IPS-NIHi7 (cell line): ENCODE results near the gene LIM2.

Source experiments
- DNase-seq: peaks from one replicate; pipeline ENCODE4 v3.0.0; 2012; ENCODE audit warnings: mixed read lengths; ENCODE audit errors: extremely low spot score

LIM2 gene

DNA sequence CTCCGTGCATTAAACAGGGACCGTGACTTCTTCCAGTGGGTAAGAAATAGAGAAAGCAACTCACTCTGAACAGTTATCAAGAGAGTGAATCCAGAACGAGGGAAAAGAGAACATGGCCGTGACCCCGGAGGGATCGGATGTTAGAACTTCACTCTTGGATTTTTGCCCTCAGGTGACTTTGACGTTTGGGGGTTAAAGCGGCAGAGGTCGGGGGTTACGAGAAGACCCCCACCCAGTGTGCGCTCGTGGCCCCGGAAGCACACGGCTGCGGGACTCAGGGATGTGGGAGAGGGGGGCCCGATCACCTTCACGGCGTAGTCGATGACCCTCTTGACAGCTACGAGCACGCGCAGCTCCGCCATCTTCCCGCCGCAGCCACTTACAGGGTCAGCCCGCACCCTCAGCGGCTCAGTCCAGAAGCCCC is 21.8 kb downstream of the LIM2 start, which contains the start of gene ETFB:
Gene ETFB (minus strand): TSS at position 424 of the 424 bp plus-strand sequence. CDS start 62 bp downstream, at position 362.
- DNase-seq: no peak

DNA sequence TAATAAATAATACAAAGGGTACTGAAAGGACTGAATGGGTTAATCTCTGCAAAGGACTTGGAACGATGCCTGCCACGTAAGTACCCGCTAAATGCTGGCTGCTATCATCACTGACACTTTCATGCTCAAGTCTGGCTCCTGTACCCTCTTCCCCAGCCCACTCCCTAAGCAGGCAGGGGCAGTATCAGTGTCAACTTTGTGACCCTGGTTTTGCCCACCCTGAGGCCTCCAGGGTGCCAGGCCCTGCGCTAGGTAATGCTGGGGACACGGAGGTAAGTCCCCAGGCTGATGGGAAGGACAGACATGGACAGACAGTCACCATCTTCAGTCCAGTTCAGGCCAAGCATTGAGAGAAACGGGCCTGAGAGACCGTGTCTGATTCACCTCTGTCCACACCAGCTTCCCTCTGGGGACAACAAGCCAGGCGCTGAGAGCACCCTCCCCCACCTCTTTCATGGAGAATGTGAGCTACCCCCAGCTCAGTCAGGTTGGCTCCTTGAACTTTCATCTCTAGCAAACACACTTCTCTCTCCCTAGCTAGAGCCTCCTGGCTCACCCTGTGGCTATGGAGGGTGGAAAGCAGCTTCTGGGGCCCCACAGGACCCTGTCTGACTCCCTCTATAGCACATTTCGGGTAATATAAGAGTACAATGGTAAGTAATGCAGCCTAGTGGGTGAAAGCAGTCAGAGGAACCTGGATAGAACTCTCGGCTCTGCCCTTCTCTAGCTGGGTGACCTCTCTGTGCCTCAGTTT is 22.4 kb downstream of the LIM2 start:
- no peak for DNase-seq

DNA sequence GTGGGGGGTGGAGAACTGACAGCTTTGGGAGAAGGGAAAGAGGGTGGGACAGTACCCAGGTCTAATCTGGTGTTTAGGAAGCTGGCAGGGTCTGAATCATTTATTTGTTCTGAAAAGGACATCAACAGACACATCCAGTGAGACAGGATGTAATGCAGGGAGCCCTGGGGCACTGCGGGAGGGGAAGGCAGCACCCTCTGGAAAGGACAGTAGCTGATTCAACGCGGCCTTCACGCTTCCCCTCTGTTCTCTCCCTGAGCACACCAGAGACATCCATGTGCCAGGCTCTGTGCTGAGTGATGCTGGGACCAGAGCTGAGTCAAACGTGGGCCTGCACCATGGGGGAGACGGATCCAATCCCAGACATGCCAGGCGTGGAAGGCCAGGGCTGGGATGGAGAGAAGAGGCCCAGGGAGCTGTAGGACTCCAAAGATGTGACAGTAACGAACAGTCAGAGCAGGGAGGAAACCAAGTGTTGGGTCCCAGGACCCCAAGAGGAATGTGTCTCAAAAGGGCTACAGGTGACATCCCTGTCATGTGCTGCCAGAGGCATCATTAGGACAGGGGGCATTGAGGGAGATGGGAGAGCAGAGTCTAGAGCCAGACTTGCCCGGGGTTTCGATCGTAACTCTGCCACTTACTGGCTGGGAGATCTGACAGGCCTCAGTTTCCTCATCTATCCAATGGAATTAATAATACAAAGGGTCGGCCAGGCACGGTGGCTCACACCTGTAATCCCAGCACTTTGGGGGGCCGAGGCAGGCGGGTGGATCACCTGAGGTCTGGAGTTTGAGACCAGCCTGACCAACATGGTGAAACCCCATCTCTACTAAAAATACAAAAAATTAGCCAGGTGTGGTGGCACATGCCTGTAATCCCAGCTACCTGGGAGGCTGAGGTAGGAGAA is 23.3 kb downstream of the LIM2 start:
- no peak for DNase-seq

DNA sequence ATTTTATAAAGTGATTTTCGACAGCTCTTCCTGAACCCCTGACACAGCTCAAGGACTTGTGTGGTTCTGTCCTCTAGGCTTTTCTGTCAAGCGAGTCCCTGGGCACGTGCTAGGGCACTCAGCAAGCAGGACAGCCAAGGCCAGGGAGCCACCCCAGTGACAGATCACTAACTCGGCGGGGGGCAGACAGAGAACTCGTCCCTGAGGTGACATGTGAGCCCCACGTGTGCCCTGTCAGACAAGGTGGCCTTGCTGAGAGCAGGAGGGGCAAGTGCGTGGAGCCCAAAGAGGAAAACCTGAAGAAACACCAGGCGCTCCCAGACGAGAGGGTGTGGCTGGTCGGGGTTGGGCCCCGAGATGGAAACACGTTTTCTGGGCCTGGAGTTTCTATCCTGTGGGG is 26.5 kb downstream of the LIM2 start:
- no peak for DNase-seq

DNA sequence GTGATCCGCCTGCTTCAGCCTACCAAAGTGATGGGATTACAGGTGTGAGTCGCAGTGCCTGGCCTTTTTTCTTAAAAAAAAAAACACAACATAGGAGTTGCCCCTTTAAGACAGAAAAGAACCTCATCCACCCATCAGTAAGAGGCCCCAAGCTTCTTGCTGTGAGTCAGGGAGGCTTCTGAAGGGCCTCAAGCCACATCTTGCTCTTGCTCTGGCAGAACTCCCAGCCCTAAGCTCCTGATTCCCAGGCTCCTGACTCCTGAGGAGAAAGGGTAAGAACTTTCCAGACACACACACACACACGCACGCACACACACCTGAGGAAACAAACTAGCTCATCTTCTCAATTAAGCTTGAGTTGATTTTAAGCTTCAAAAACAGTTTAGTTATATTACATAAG is 28.5 kb downstream of the LIM2 start:
- DNase-seq: no peak

DNA sequence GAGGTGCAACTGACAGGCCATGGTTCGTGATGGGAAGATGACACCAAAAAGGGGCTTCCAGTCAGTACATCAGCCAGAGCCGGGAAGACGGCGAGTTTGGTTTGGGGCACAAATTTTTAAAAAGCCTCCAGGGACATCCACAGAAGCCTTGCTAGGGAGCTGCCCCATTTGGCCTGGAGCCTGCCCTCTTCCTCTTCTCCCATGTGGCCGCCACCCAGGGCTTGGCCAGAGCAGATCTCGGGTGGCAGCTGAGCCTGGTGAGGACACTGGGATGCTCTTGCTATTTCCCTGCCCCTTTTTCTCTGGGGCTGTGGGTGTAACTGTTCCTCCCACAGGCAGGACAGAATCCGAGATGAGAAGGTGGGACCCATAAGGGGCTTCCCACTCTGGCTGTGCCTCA is 29.8 kb downstream of the LIM2 start:
- DNase-seq: no peak

DNA sequence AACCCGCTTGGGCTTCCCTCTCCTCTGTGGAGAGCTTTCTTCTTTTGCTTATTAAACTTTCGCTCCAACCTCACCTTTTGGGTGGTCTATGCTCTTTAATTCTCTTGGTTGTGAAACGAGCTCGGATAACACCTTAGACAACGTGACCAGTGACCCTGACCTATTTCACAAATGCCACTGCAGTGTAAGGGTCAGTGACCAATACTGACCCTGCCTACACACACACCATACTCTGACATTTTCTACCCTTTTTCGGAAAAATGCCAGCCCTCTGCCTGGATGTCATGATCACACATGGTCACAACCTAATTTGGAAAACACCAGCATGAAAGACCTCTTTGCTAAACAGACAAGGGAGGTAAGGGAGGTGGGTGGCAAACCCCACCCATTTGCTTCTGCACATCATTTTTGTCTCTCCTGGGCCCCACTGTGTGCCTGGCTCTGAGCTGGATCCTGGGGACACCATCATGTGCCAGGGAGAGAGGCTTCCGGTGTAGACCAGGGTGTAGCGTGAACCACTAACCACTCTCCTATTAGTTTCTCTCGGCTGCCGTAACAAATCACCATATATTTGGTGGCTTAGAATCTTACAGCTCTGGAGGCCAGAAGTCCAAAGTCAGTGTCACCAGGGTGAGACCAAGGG is 31.5 kb downstream of the LIM2 start:
- DNase-seq: no peak

DNA sequence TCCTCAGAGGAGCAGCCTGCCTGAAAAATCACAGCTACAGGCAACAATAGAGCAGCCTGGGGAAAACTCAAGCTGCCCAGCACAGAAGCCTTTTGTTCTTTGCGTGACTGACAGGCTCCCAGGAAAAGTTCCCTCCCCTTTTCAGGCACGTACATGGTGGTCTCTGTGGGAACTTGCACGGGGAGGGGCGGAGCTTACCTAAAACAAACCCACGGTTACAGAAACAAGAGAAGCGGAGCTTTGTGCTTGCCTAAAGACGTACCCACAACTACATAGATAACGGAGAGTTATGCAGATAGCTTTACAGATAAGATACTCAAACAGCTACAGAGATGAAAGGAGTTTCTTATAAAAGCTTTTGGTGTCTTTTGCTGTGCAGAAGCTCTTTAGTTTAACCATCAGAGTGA is 33.0 kb downstream of the LIM2 start:
- DNase-seq: peak; percentile 58

DNA sequence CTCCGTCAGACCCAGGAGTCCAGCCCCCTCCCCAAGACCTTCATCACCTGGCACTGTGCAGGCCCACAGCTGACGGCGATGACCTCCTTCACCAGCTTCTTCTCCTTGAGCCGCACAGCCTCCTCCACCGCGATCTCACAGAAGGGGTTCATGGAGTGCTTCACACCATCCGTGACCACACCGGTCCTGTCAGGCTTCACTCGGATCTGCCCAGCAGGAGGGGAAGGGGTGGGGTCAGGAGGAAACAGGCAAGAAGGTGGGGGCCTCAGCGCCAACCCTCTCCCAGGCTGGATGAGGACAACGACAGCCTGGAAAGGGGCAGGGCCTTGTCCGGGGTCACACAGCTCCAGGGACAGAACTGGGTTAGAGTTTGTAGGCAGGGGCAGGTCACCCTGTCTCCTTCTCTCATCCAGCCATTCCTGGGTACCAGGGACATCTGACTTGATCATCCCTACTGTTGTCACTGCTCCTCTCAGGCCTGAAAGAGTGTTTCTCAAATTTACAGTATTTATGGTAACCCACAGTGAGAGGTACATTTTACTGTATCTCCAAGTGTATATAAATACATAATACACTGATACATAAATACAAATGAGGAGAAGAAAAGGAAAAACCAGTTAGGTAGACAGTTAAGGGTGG is 33.6 kb downstream of the LIM2 start:
- no peak for DNase-seq

DNA sequence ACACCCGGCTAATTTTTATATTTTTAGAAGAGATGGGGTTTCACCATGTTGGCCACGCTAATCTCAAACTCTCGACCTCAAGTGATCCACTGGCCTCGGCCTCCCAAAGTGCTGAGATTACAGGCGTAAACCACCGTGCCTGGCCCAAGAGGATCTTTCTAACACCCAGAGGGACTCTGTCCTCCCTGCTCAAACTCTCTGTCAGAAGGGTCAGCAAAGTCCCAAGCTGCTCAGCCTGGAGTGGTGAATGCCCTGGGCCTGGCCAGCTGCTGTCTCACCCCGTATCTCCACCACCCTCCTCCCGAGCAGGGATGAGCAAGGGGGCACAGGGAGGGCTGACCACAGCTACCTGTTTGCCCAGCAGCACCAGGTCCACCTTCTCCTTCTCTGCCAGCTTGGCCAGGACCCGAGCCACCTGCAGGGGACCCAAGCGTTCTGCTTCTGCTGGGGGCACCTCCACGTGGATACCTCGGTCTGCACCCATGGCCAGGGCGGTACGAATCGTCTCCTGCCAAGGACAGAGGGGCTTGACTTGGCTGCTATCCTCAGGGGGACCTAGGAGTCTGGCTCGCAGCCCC is 34.9 kb downstream of the LIM2 start:
- no peak for DNase-seq

DNA sequence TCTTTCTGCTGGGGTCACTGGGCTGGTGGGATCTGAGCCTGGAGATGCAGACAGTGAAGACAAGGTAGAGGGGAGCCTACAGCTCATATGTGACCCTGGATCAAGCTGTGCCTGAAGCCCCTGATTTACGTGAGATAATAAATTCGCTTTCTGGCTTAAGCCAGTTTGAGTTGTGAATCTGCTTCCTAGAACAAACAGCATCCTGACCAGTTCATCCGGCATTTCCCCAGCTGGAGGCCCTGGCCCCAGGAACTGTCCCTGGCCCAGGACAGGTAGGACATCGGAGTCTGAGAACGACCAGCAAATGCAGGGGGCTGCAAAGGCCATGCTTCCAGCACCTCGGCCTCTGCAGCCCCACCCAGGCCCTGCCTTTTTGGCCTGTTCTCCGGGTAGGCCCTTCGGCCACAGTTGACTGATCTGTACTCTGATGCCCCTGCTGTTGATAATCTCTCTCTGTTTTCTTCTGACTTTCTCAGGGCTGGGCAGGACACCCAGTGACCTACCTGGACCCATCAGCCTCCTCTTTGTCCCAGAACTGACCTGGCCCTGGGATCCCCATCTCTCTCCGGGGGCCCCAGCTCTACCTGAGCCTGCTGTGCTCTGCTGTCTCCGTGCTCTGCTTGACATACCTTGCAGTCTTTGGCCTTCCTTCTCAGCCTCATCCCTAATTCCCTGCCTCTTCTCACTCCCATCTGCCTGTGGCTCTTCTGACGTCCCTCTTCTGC is 36.3 kb downstream of the LIM2 start:
- DNase-seq: no peak

DNA sequence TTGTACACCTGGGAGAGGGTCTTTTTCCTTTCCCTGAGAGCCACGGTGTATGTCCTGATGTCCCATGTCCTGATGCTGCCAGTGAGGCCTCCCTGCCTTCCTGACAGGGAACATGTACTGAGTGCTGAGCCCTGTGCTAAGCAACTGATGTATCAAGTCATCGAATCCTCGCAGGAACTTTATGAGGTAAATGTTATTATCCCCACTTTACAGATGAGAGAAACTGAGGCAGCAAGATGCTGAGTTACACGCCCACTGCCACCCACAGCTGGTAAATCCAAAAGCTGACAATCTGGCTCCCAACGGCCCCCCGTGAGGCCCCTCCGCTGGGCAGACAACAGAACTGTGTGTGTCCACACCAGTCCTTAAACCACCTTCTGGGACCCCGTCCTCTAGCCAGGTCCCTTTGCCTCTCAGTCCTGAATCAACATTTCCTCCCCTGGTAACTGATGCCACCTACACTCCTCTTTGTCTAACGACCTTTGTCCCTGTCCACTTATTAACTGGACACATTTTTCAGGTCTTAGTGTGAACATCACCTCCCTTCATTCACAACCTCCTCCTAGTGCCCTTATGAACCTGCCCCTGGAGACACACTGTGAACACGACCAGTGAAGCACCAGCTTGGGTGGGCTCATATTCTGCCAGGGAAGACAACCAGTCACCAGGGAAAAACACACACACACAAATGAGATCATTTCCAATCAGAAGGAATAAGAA is 40.4 kb downstream of the LIM2 start:
- no peak for DNase-seq

DNA sequence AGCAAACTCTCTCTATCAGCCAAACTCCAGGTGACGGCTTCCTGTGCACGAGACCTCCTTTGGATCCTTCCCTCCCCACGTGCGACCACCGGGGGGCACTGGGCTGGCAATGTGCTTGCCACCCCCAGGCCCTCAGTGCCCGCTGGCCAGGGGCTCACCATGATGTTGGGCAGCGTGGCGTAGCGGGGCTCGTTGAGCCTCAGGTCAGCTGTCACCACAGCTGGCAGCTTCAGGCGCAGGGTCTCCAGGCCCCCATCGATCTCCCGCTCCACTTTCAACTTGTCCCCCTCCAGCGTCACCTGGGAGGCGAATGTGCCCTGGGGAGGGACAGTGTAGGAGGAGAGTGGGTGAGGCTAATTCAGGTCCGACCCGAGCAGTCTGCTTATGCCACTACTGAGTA is 41.0 kb downstream of the LIM2 start:
- DNase-seq: no peak

DNA sequence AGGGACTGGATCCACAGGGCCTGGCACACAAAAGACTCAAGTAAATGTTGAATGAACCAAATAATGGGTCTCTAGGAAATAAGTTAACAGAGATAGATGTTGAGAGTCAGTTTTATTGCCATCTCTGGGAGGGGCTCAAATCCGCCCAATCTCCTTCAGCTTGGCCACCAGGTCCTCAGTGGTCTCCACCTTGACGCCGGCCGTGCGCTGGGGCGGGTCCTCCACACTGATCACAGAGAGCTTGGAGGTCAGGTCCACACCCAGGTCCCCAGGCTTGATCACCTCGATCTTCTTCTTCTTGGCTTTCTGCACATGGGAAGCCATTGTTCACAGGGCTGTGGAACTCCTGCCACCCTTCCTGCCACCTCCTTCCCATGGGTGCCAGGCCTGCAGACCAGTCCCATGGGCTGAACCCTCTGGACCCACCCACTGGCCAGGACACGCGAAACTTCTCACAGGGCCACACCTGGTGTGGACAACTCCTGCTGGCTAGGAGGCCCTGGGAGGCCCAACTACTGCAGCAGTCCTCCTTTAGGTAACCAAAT is 42.6 kb downstream of the LIM2 start:
- DNase-seq: no peak

DNA sequence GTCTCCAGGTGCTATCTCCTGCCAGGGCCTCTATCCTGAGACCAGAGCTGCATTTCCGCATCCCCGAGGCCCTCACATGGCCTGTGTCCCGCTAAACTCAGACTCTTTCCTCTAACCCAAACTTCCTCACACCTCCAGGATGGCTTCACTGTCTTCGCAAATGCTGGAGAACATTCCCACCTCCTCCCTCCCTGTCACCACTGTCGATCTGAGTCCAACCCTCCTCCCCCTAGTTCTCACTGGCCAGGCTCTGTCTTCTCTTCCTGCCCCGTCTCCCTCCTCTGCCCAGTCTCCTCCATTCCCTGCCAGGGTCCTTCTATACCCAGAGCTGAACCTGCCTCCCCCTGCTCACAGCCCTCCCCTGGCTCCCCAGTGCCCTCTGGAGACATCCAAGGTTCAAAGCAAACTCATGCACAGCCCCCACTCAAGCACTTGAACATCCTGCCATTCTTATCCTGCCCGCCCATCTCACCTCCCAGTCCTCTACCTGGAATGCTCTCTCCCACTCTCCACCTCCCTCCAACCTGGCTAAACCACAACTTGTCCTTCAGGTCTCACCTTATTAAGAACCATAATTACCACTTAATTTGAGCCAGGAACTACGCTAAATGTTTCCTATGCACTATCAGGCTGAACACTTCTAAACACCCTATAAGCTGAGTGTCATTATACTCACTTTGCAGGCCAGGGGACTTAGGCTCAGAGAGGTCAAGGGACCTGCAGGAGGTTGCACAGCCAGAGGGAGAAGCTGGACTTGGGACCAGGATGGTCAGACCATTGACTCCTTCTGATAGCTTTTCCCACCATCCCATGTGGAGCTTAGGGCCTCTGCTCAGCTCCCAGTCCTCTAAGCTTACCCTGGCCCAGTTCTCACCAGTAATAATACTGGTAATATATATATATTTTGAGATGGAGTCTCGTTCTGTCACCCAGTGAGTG is 44.9 kb downstream of the LIM2 start:
- DNase-seq: no peak

DNA sequence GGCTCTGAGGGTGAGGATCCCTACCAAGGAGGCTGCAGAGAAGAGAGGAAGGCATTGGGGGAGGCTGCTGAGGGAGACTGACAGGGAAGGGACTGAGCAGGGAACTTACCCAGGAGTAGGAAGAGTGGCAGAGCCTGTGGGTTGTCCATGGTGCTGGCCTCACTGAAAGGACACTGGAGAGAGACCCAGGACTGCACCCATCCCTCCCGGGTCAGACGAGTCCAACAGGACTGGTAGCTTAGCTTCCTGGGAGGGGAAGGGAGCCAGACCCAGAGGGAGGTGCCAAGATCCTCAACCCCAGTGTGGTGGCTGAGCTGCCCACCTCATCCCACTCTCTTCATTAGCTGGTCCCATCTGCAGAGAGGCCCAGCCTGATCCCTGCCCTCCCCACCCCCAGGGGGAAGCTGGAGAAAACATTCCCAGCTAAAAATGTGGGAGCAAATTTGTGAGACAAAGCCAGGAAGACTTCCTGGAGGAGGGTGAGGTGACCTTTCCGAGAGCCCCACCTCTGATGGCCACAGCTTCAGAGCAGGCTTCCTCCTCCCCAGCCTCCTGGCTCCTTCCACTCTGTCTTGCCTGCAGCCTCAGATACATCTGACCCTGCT is 45.7 kb downstream of the LIM2 start, which contains the start of gene VSIG10L:
Gene VSIG10L (minus strand): TSS at position 164 of the 605 bp plus-strand sequence. CDS start 15 bp downstream, at position 149.
- DNase-seq: no peak

DNA sequence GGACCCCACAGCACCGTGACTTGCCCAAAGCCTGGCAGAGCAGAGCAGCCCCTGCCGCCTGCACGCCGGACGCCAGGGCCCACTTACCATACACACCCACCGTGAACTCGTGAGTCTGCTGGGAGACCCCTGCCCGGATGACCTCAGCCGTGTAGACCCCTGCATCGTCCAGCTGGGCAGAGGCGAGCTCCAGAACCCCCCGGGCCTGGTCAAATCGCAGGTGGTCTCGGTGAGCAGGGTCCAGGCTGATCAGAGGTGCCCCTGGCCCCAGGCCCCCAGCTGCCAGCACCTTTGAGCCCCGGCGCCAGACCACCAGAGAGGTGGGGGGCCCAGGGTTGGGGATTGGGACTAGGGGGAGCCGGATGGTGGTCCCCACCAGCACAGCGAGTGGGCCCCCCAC is 46.7 kb downstream of the LIM2 start:
- DNase-seq: no peak
